Mucosa of descending colon (tissue), 3 donors: ENCODE data around the gene QRICH1. TPM values are rescaled to one million over a fixed set of nuclear protein-coding genes. Genes with fewer than 3 reads are reported as not detected.

ENCODE experiments used
- ATAC-seq: fragments of 200-7000 bp; cut with Tn5 transposase; one replicate; pipeline ENCODE4 v1.9.1; 2020; ENCODE audit warnings: mild to moderate bottlenecking, moderate library complexity
- DNase-seq, 3 donors: peaks; one replicate each; pipeline ENCODE4 v3.0.0-alpha.2; 2020
- H3K36me3 ChIP-seq: fragments of 200-600 bp; one replicate; pipeline ENCODE4 v1.8.0; 2021; ENCODE audit warnings: low read depth, mild to moderate bottlenecking
- H3K4me1 ChIP-seq: fragments of 200-600 bp; one replicate; pipeline ENCODE4 v1.8.0; 2021; ENCODE audit warnings: low read depth, mild to moderate bottlenecking
- H3K4me3 ChIP-seq: fragments of 200-600 bp; one replicate; pipeline ENCODE4 v1.8.0; 2021; ENCODE audit warnings: mild to moderate bottlenecking
- H3K9me3 ChIP-seq: fragments of 200-600 bp; one replicate; pipeline ENCODE4 v1.8.0; 2021; ENCODE audit warnings: mild to moderate bottlenecking
- intact Hi-C, 2 donors: fragments of 100-400 bp; cut with DNase I in 1 of 2; cut with micrococcal nuclease in 1 of 2; formaldehyde crosslinking; loops; one replicate each; pipeline versions ENCODE4 v1.11.0 to v1.11.1; 2022; cut with DNase I, micrococcal nuclease
- total RNA-seq, 3 donors: library from RNA; stranded (reverse); fragmentation: NEBNext Ultra II Directional in 2 of 3; extraction: Animal tissue kit (Norgen Biotek cat#: 25700) in 2 of 3; gene quantifications; one replicate each; pipeline versions ENCODE4 v1.2.1 to v1.2.4, GENCODE V29; 2021 to 2023
- TF ChIP-seq, protein P1 (sequence below): fragments of 200-600 bp; IDR thresholded peaks from one replicate; pipeline ENCODE4 v1.8.0; 2022; ENCODE audit warnings: antibody characterized with exemption, mild to moderate bottlenecking
- donor health status: DM: no; HTN: no; CAD: no; lungs with moderate emphysema.
- donor health status: DM: no; HTN: no; CAD: no.
- donor health status: DM: no; HTN: yes; CAD: no.

The QRICH1 gene
- total RNA-seq, 3 donors from 2014 or later = 73.0 to 104 (median 86.1) TPM

DNA sequence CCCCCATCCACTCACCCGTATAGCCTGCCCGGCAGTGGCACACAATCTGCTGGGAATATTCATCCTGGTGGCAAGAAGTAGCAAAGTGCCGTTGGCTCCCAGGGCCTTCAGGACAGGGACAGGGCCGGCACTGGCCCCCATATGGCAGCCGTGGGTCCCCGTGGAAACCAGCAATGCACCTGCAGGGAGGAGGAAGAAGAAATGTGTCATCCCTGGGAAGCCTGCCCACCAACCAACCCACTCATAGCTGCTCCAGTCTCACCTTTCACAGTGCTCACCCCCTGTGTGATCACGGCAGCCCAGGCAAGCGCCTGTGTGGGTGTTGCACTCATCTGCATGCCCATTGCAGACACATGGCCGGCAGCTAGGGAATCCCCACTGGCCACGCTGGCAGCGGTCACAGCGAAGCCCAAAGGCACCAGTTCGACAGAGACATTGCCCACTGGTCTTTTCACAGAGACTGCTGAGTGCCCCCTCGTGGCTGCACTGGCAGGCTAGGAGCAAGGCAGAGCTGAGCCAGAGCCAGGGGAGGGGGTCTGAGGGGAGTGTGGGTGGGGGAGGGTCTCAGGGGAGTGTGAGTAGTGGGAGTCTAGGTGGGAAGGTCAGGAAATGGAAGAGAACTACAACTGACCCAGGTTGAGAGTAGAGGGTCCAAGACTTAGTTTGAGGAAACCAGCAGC is 31.3 kb upstream of the QRICH1 start:
- no peak for ATAC-seq
- H3K4me1 ChIP-seq = peaks cover 6% of the 10 kb centered on the region
- H3K9me3 ChIP-seq = no peaks in the 10 kb centered on the region
- TF ChIP-seq, protein P1, sequence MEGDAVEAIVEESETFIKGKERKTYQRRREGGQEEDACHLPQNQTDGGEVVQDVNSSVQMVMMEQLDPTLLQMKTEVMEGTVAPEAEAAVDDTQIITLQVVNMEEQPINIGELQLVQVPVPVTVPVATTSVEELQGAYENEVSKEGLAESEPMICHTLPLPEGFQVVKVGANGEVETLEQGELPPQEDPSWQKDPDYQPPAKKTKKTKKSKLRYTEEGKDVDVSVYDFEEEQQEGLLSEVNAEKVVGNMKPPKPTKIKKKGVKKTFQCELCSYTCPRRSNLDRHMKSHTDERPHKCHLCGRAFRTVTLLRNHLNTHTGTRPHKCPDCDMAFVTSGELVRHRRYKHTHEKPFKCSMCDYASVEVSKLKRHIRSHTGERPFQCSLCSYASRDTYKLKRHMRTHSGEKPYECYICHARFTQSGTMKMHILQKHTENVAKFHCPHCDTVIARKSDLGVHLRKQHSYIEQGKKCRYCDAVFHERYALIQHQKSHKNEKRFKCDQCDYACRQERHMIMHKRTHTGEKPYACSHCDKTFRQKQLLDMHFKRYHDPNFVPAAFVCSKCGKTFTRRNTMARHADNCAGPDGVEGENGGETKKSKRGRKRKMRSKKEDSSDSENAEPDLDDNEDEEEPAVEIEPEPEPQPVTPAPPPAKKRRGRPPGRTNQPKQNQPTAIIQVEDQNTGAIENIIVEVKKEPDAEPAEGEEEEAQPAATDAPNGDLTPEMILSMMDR = no peak
- intact Hi-C loops = no loop called here
- H3K4me3 ChIP-seq = no peak overlapping the region
- no peak for DNase-seq
- no peaks in the 10 kb centered on the region for H3K36me3 ChIP-seq

GRCh38 chr3:49124203-49124602 is 30.3 kb upstream of the QRICH1 start:
- intact Hi-C loops = no loop called here
- peaks cover 15% of the 10 kb centered on the region for H3K4me1 ChIP-seq
- no peaks in the 10 kb centered on the region for H3K36me3 ChIP-seq
- no peaks in the 10 kb centered on the region for H3K9me3 ChIP-seq
- TF ChIP-seq, protein P1 = no peak
- DNase-seq (no peak), ATAC-seq (no peak)
- no peak overlapping the region for H3K4me3 ChIP-seq

DNA sequence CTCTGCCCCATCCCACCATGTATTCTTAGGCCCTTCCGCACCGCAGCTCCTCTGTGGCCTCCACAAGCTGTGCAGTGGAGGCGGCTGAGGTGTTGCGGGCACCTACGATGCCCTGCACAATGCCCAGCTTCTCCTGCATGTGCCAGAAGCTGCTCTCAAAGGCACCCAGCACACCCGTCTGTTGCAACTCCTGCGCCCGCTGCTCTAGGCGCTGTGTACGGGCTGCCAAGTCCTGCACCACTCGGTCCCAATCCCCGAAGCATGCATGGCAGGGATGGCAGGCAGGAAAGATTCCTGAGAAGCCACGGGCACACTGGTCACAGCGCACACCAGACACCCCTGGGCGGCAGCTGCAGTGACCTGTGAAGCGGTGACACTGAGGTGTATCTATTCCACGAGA is 29.8 kb upstream of the QRICH1 start:
- Histone ChIP-seq H3K4me1 (peaks cover 20% of the 10 kb centered on the region), H3K4me3 (no peak overlapping the region), H3K36me3 (no peaks in the 10 kb centered on the region), H3K9me3 (no peaks in the 10 kb centered on the region)
- ATAC-seq (no peak), DNase-seq (no peak)
- TF ChIP-seq, protein P1 = no peak
- intact Hi-C loops = no loop called here

- TF ChIP-seq, protein P1 = no peak
- Histone ChIP-seq H3K4me1 (peaks cover 20% of the 10 kb centered on the region), H3K9me3 (no peaks in the 10 kb centered on the region), H3K4me3 (no peak overlapping the region), H3K36me3 (no peaks in the 10 kb centered on the region)
- DNase-seq = no peak
- intact Hi-C loops = no loop called here
- ATAC-seq = no peak
Observed at GRCh38 chr3:49122886-49123545, 29.1 kb upstream of the QRICH1 start.

DNA sequence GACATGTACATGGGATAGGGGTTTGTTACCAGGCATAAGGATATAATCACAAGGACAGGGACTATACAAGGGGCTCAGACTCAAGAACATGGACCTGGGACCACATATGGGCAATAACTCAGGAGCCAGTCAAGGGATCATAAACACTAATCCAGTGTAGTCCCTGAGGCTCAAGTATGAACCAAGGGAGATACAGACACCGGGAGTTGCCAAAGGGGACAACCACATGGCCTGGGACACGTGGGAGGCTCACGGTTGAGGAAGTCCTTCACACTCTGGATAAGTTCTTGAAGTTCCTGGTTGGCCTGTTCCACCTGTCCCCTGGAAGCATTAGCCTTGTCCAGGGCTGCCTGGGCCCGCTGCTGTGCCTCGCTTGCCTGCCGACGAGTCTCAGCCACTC is 28.6 kb upstream of the QRICH1 start:
- Histone ChIP-seq H3K36me3 (no peaks in the 10 kb centered on the region), H3K9me3 (no peaks in the 10 kb centered on the region), H3K4me1 (peaks cover 20% of the 10 kb centered on the region), H3K4me3 (no peak overlapping the region)
- ATAC-seq (no peak), DNase-seq (no peak)
- intact Hi-C loops = no loop called here
- TF ChIP-seq, protein P1 = no peak
